ENCODE measurements around the gene WWOX.

Gene WWOX

GRCh38 chr16:78791011-78791410 is 691.6 kb downstream of the WWOX start:
- FAIRE-seq = no peak

- FAIRE-seq = no peak
Measured at GRCh38 chr16:78791926-78792325, 692.5 kb downstream of the WWOX start.

GRCh38 chr16:78792952-78793351 is 693.5 kb downstream of the WWOX start:
- no peak for FAIRE-seq

DNA sequence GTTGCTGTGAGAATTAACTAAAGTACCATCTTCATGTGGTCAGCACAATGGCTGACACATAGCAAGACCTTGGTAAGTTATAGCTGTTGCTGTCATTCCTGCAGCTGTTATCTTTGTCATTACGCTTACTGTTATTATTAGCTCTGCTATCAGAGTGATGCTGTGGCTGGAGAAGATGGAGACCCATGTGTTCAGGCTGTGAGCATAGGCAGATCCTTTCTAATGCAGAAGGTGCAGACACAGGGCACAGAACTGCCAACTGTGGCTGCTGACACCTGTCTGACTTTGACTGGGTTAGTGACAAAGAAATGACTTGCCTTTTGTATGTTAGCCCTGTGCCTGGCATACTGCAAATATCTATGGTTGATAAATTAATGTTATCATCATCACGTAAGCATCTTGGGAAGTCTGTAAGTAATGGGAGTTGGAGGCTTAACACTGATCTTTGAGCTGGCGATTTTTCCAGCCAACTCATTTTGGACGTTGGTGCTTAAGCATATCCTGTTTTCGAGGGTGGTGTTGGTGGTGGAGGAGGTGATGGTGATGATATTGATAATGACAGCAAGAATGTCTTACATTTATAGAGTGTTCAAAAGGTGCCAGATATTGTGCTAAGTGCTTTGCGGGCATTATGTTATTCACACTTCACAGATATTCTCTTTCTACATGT is 695.3 kb downstream of the WWOX start:
- FAIRE-seq = no peak

DNA sequence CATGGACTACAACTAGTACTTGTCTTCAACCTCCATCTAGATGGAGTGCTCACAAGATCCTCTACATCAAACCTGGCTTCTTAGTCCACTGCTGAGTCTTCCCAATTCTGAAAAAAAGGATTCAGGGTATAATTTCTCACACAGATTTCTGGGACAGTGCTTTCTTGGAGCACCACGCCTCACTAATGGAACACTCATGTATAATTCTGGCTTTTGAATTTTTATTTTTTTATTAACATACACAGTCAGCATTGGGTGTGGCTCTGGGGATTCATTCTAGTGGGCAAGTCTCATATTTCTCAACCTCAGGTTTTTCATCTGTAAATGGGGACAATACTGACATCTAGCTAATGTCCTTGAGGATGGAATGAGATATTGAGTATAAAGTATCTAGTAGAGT is 696.0 kb downstream of the WWOX start:
- FAIRE-seq = no peak

GRCh38 chr16:78796221-78796866 is 696.9 kb downstream of the WWOX start:
- no peak for FAIRE-seq

DNA sequence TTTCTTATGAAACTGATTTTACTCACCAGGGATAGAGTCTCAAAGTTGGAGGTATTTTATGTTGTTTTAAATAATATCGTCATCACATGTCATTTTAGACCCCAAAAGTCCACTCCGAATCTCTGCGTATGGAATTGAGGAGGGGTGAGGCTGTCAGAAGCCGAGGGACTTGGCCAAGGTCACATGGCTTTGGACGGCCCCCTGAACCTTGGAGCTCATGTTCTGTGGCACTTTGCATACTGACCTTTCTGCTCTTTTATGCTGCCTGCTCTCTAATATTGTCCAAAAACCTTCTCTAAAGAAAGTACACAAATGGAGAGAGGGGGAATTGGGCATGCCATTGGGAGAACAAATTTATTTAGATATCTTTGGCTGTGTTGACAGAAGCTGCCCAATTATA is 700.0 kb downstream of the WWOX start:
- no peak for FAIRE-seq

- FAIRE-seq = no peak
Measured at GRCh38 chr16:78800523-78800922, 701.1 kb downstream of the WWOX start.

- no peak for FAIRE-seq
Measured at GRCh38 chr16:78804058-78804735, 704.7 kb downstream of the WWOX start.

GRCh38 chr16:78805556-78805955 is 706.1 kb downstream of the WWOX start:
- no peak for FAIRE-seq

DNA sequence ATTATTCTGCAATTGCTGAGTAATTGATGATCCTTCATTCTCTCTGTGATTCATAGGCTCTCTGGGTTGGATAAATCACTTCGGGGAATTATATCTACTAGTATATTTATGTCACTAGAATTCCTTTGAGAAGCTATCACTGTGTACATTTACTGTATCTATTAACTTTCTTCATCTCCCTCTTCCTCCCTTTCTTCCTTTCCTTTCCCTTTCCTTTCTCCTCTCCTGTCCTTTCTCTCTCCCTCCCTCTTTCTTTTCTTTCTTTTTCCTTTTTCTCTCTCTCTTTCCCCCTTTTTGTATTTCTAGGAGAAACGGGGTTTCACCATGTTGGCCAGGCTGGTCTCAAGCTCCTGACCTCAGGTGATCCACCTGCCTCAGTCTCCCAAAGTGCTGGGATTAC is 711.8 kb downstream of the WWOX start:
- no peak for FAIRE-seq

DNA sequence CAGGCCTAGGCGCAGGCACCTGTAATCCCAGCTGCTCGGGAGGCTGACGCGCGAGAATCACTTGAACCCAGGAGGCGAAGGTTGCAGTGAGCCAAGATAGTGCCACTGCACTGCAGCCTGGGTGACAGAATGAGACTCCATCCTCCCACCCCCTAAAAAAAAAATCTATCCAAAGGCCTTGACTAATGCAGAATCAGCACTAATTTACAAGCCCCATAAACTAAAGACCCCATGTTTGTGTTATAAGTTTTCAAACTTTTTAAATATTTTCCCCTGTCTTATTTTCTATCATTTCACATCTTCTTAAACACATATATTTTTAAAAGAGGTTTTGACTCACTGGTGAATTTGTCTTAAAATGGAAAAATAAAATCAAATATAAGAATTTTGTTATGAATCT is 713.1 kb downstream of the WWOX start:
- no peak for FAIRE-seq

GRCh38 chr16:78813661-78814311 is 714.3 kb downstream of the WWOX start:
- no peak for FAIRE-seq

- FAIRE-seq = no peak
Measured at GRCh38 chr16:78815713-78816112, 716.3 kb downstream of the WWOX start.

DNA sequence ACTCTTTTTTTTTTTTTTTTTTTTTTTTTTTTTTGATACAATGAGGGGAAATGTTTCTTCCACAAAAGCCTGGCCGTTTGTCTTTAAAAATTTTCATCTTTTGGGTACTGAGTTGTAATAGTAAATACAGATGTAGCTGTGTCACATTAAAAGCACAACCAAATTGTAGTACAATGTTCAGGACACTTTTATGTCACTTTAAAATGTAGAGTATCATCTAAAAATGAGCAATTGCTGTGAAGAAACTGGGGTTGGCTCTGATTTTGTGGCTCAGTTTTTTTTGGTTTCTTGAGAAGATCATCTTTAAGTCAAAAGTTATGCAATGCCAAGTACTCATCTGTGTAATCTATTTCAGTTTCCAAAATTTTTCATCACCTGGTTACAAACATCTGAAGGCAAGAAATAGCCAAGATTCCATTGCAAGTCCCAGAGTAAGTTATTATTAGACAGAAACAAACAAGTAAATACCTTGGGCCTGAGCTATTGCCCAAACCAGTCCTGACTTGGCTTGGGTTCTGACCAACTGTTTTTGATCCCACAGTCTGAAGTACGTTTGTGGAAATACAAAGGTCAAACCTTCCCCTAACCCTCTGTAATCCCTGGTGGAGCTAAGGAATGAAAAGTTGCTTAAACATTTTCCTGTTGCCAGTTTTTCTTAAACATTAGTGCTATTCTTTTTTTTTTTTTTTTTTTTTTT is 717.2 kb downstream of the WWOX start:
- FAIRE-seq = no peak

- FAIRE-seq = no peak
Measured at GRCh38 chr16:78817200-78817739, 717.8 kb downstream of the WWOX start.

- FAIRE-seq = no peak
Measured at GRCh38 chr16:78821335-78821734, 721.9 kb downstream of the WWOX start.

- FAIRE-seq = no peak
Measured at GRCh38 chr16:78822509-78822908, 723.1 kb downstream of the WWOX start.

DNA sequence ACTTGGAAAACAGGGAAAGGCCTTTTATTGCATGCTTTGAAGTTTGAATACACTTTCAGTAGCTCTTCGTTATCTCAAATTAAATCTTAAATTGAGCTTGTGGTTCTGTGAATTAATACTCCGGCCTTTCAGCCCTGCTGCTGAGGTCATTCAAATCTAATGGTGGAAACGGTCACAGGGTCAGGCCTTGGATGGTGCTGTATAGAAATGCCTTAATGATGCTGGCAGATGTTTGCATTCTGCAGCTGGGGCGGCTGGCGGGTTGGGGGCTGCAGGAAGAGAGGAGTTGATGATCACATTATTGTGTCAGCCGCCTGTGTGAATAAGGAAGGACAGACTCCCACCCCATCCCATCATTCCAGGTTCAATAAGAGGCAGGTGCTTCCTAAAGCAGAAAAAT is 723.6 kb downstream of the WWOX start:
- no peak for FAIRE-seq

DNA sequence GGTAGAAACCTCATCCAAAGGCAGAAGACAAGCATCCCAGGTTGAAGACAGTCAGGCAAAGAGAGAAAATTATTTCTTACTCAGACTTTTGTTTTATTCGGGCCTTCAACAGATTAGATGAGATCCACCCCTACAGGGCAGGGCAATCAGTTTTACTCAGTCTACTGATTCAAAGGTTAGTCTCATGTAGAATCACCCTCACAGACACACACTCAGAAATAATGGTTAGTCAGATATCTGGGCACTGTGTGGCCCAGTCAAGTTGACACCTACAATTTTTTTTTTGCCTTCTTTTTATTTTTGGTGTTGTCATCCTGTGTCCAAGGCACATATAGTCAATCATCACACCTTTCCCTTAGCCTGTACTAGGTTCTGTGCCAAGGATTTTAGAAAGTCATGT is 729.8 kb downstream of the WWOX start:
- no peak for FAIRE-seq

DNA sequence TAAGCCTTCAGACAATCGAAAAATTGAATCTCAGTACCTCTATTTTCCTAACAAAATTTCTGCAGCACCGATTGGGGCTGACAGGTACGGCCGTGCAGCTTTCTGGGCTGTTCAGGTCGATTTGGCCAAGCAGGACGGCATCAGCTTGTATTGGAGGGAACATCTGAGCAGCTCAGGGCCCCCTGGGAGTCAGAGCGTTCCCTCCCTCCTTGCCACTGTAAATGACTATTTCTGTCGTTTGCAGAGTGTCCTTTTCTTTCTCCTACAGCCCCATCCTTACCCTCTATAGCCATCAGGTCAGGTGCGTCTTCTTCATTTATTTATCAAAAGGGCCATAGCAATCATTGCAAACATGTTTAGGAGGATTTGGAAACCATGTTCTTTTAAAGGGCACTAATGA is 731.1 kb downstream of the WWOX start:
- no peak for FAIRE-seq

DNA sequence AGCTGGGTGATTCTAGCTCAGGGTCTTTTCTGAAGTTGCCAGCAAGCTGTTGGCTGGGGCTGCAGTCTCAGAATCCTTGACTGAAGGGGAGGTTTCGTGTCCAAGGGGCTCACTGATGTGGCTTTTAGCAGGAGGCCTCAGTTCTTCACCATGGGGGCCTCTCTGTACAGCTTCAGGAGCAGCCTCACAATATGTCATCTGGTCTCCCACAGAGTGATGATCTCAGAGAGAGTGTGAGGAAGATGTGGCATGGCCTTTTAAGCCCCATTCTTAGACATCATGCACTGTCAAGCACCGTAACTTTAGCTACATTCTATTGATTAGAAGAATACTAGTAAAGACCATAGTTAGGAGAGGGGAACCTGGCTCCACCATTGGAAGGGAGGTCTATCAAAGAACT is 732.6 kb downstream of the WWOX start:
- no peak for FAIRE-seq

Measured in TTC549 (cell line).